Coronary artery (tissue), 2 donors: Measurements from ENCODE around the gene LRRTM4.

Experiments used
- DNase-seq: peaks from one replicate; pipeline ENCODE4 v3.0.0-alpha.2; 2017; ENCODE audit warnings: low spot score
- H3K27ac ChIP-seq, 2 donors: fragments of 200-600 bp; sonication (generic); one replicate each; pipeline ENCODE4 v1.5.1; 2016 to 2019
- H3K4me3 ChIP-seq: fragments of 200-600 bp; sonication (generic); 2 replicates; pipeline ENCODE4 v1.5.1; 2016; ENCODE audit warnings: mild to moderate bottlenecking, moderate library complexity
- CTCF ChIP-seq: fragments of 200-600 bp; sonication (generic); IDR thresholded peaks from one replicate; pipeline ENCODE4 v1.5.1; 2019; ENCODE audit warnings: antibody characterized with exemption

Gene LRRTM4

GRCh38 chr2:77309725-77310124 is 212.5 kb downstream of the LRRTM4 start:
- Histone ChIP-seq H3K27ac (no peak overlapping the region), H3K4me3 (no peak overlapping the region)
- no peak for TF ChIP-seq CTCF
- no peak for DNase-seq

GRCh38 chr2:77301441-77301840 is 220.7 kb downstream of the LRRTM4 start:
- no peak overlapping the region for H3K27ac ChIP-seq
- H3K4me3 ChIP-seq, result no peak overlapping the region
- DNase-seq, result no peak
- no peak for TF ChIP-seq CTCF

- no peak for TF ChIP-seq CTCF
- H3K4me3 ChIP-seq, result no peak overlapping the region
- no peak for DNase-seq
These were observed 225.4 kb downstream of the LRRTM4 start for GRCh38 chr2:77296791-77297190.

GRCh38 chr2:77294474-77294873 is 227.7 kb downstream of the LRRTM4 start:
- no peak for TF ChIP-seq CTCF
- Histone ChIP-seq H3K27ac (no peak overlapping the region), H3K4me3 (no peak overlapping the region)
- DNase-seq, result no peak

More at GRCh38 chr2:77296791-77297190, 225.4 kb downstream of the LRRTM4 start:
- H3K27ac ChIP-seq, result no peak overlapping the region

DNA sequence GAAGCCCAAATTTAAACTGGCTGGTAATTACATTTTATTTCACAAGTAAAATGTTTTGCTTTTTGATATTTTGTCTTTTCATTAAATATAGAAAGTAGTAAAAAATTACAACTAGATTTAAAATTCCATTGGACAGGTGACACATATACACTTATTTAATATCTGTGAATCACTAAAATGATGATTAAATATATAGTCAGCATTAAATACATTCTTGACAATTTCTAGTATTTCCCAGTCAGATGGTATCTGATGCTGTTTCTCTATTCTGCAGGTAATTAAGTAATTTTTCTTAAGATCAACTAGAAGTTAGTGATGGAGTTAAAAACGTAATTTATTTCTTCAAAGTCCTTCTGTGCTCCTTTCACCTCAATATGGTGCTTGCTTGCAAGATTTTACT is 237.8 kb downstream of the LRRTM4 start:
- no peak overlapping the region for H3K4me3 ChIP-seq
- no peak for TF ChIP-seq CTCF
- DNase-seq, result no peak
- H3K27ac ChIP-seq, result no peak overlapping the region

GRCh38 chr2:77271262-77271661 is 250.9 kb downstream of the LRRTM4 start:
- H3K4me3 ChIP-seq, result no peak overlapping the region
- no peak overlapping the region for H3K27ac ChIP-seq
- DNase-seq, result no peak
- no peak for TF ChIP-seq CTCF

DNA sequence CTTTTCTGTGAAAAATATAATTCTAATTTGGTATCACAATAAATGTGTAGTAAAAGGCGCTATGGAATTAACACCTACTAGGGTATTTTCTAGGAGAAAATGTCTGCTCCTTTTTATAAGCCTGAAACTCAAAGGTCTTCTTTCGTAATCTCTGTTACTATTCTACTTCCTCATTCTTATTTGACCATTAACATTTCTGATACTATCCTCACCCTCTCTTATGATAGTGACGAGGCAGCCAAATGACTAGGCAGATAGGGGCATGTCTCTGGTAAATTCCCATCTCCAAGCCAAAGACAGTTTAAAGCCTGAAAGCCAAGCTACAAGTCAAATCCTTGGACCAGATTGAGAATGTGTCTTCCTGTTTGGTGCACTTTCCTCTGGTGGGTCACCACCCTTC is 251.7 kb downstream of the LRRTM4 start:
- Histone ChIP-seq H3K4me3 (no peak overlapping the region), H3K27ac (no peak overlapping the region)
- no peak for DNase-seq
- no peak for TF ChIP-seq CTCF
